A549 (cell line): ENCODE measurements around the gene OGFR.

Experiments
- CEBPB ChIP-seq, 2 experiments: fragments of >200 bp in 1 of 2; sonication (Bioruptor Twin) in 1 of 2; formaldehyde crosslinking in 1 of 2; IDR thresholded peaks; 2 replicates each; pipeline ENCODE4 v1.6.1; 2012 to 2016
- EP300 ChIP-seq, 2 experiments: fragments of >200 bp; sonication (Bioruptor Twin); formaldehyde crosslinking; IDR thresholded peaks; 2 replicates in 1 of 2; 3 replicates in 1 of 2; pipeline ENCODE4 v1.6.1; 2016 to 2017
- ESRRA ChIP-seq: fragments of 150-350 bp; IDR thresholded peaks from 2 replicates; pipeline ENCODE4 v1.6.1; 2014; ENCODE audit warnings: mild to moderate bottlenecking, low read length, borderline replicate concordance
- HMGXB4 ChIP-seq: fragments of 250-450 bp; sonication (Bioruptor Pico); IDR thresholded peaks from 2 replicates; pipeline ENCODE4 v1.5.0; 2021; ENCODE audit warnings: mild to moderate bottlenecking, moderate library complexity, borderline replicate concordance
- KDM5A ChIP-seq: fragments of 200-600 bp; sonication (generic); IDR thresholded peaks from 2 replicates; pipeline ENCODE4 v1.6.1; 2016; ENCODE audit warnings: antibody characterized with exemption, mild to moderate bottlenecking
- MYC ChIP-seq: IDR thresholded peaks from 2 replicates; pipeline ENCODE4 v1.6.1; 2012; ENCODE audit warnings: mild to moderate bottlenecking, inconsistent platforms, low read length, improper control_type of control experiment, borderline replicate concordance
- PHF8 ChIP-seq: fragments of 200-600 bp; sonication (generic); IDR thresholded peaks from 2 replicates; pipeline ENCODE4 v1.6.1; 2016; ENCODE audit warnings: low read depth, mild to moderate bottlenecking, antibody characterized with exemption, moderate library complexity, borderline replicate concordance
- POLR2A ChIP-seq: IDR thresholded peaks from 2 replicates; pipeline ENCODE4 v1.6.1; 2012; ENCODE audit warnings: mild to moderate bottlenecking, low read length
- POLR2AphosphoS2 ChIP-seq: conservative IDR thresholded peaks from 2 replicates; pipeline ENCODE4 v1.6.1; 2012; ENCODE audit warnings: low read length, improper control_type of control experiment, inconsistent platforms
- SMC3 ChIP-seq: fragments of >200 bp; sonication (Bioruptor Twin); formaldehyde crosslinking; IDR thresholded peaks from 3 replicates; pipeline ENCODE4 v1.6.1; 2018; ENCODE audit warnings: inconsistent platforms
- ZC3H11A ChIP-seq: fragments of 450-650 bp; IDR thresholded peaks from 2 replicates; pipeline ENCODE4 v1.6.1; 2014; ENCODE audit warnings: antibody characterized with exemption, mild to moderate bottlenecking
- ZFP36 ChIP-seq: fragments of 450-650 bp; IDR thresholded peaks from 2 replicates; pipeline ENCODE4 v1.6.1; 2014; ENCODE audit warnings: borderline replicate concordance; ENCODE audit not compliant: partially characterized antibody
- TF ChIP-seq, protein P1 (sequence below): fragments of >200 bp; sonication (Bioruptor Twin); formaldehyde crosslinking; IDR thresholded peaks from 3 replicates; pipeline ENCODE4 v1.5.1; 2016
- TF ChIP-seq, protein P2 (sequence below): IDR thresholded peaks from 2 replicates; pipeline ENCODE4 v1.6.1; 2012; ENCODE audit warnings: low read depth, borderline replicate concordance

- TF ChIP-seq MYC (no peak), POLR2A (no peak), KDM5A (no peak), PHF8 (no peak), ZFP36 (no peak), POLR2AphosphoS2 (no peak), SMC3 (no peak), EP300 (IDR thresholded peaks at IDR 0.05) (no peak), ZC3H11A (no peak), ESRRA (no peak), HMGXB4 (no peak), CEBPB (IDR thresholded peaks at IDR 0.05) (no peak)
- TF ChIP-seq, protein P1, sequence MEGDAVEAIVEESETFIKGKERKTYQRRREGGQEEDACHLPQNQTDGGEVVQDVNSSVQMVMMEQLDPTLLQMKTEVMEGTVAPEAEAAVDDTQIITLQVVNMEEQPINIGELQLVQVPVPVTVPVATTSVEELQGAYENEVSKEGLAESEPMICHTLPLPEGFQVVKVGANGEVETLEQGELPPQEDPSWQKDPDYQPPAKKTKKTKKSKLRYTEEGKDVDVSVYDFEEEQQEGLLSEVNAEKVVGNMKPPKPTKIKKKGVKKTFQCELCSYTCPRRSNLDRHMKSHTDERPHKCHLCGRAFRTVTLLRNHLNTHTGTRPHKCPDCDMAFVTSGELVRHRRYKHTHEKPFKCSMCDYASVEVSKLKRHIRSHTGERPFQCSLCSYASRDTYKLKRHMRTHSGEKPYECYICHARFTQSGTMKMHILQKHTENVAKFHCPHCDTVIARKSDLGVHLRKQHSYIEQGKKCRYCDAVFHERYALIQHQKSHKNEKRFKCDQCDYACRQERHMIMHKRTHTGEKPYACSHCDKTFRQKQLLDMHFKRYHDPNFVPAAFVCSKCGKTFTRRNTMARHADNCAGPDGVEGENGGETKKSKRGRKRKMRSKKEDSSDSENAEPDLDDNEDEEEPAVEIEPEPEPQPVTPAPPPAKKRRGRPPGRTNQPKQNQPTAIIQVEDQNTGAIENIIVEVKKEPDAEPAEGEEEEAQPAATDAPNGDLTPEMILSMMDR = no peak
- TF ChIP-seq, protein P2, sequence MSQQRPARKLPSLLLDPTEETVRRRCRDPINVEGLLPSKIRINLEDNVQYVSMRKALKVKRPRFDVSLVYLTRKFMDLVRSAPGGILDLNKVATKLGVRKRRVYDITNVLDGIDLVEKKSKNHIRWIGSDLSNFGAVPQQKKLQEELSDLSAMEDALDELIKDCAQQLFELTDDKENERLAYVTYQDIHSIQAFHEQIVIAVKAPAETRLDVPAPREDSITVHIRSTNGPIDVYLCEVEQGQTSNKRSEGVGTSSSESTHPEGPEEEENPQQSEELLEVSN = no peak
Observed at GRCh38 chr20:62831854-62832211, 27.2 kb downstream of the OGFR start.
